Keratinocyte (primary cell): ENCODE measurements around the gene FASTKD3. TPM values are rescaled to one million over a fixed set of nuclear protein-coding genes. Genes with fewer than 3 reads are reported as not detected.

ENCODE experiments used
- DNase-seq: peaks from one replicate; pipeline ENCODE4 v3.0.0-alpha.2; 2011; ENCODE audit warnings: low read depth, missing footprints, low spot score
- FAIRE-seq: peaks from 2 replicates; lab custom pipeline; 2011; peaks lifted over from hg19 to GRCh38; lab: Jason Lieb, UNC
- H2AFZ ChIP-seq: 2 replicates; pipeline ENCODE4 v1.6.0; 2012; ENCODE audit warnings: low read length, control low read depth, inconsistent platforms; ENCODE audit not compliant: control insufficient read depth
- H3K27ac ChIP-seq: 2 replicates; pipeline ENCODE4 v1.5.1; 2011; ENCODE audit warnings: low read length; ENCODE audit not compliant: control insufficient read depth, insufficient read depth
- H3K27me3 ChIP-seq: 3 replicates; pipeline ENCODE4 v1.6.0; 2011; ENCODE audit warnings: low read length; ENCODE audit not compliant: control insufficient read depth, insufficient read depth; ENCODE audit errors: extremely low read depth
- H3K36me3 ChIP-seq, 2 experiments: 2 replicates in 1 of 2; 3 replicates in 1 of 2; pipeline ENCODE4 v1.5.1; 2011; ENCODE audit warnings: low read length in 2 of 2, mild to moderate bottlenecking in 1 of 2; ENCODE audit not compliant: control insufficient read depth in 2 of 2, insufficient read depth in 2 of 2; ENCODE audit errors: extremely low read depth in 1 of 2
- H3K4me1 ChIP-seq: 3 replicates; pipeline ENCODE4 v1.5.1; 2011; ENCODE audit warnings: low read length; ENCODE audit not compliant: control insufficient read depth, insufficient read depth; ENCODE audit errors: extremely low read depth
- H3K4me2 ChIP-seq: 3 replicates; pipeline ENCODE4 v1.6.0; 2011; ENCODE audit warnings: low read depth, low read length; ENCODE audit not compliant: control insufficient read depth, insufficient read depth; ENCODE audit errors: extremely low read depth
- H3K4me3 ChIP-seq, 3 experiments: fragments of 200-600 bp in 1 of 3; sonication (generic) in 1 of 3; 2 replicates in 2 of 3; 3 replicates in 1 of 3; pipeline ENCODE4 v1.5.1; 2011 to 2016; ENCODE audit warnings: low read length in 3 of 3, mild to moderate bottlenecking in 3 of 3, control low read depth in 2 of 3, inconsistent platforms in 1 of 3, low read depth in 1 of 3, mixed read lengths in 1 of 3, mixed run types in 1 of 3, moderate library complexity in 1 of 3; ENCODE audit not compliant: control insufficient read depth in 2 of 3, insufficient read depth in 2 of 3; ENCODE audit errors: extremely low read depth in 1 of 3
- H3K79me2 ChIP-seq: 2 replicates; pipeline ENCODE4 v1.6.0; 2012; ENCODE audit warnings: low read length; ENCODE audit not compliant: control insufficient read depth, insufficient read depth
- H3K9ac ChIP-seq: 3 replicates; pipeline ENCODE4 v1.6.0; 2011; ENCODE audit warnings: low read length; ENCODE audit not compliant: control insufficient read depth, insufficient read depth; ENCODE audit errors: extremely low read depth
- H3K9me1 ChIP-seq: 3 replicates; pipeline ENCODE4 v1.6.0; 2011; ENCODE audit warnings: low read length; ENCODE audit not compliant: control insufficient read depth, insufficient read depth; ENCODE audit errors: extremely low read depth
- H3K9me3 ChIP-seq: 2 replicates; pipeline ENCODE4 v1.5.1; 2012; ENCODE audit warnings: low read depth, low read length; ENCODE audit not compliant: control insufficient read depth
- H4K20me1 ChIP-seq: 3 replicates; pipeline ENCODE4 v1.6.0; 2011; ENCODE audit warnings: low read length; ENCODE audit not compliant: control insufficient read depth, insufficient read depth; ENCODE audit errors: extremely low read depth
- CTCF ChIP-seq, 3 experiments: IDR thresholded peaks in 1 of 3; conservative IDR thresholded peaks in 1 of 3; optimal IDR thresholded peaks in 1 of 3; 2 replicates in 2 of 3; 3 replicates in 1 of 3; pipeline versions ENCODE3 to v1.5.1; 2011; ENCODE audit warnings: low read length in 3 of 3, mild to moderate bottlenecking in 3 of 3, moderate library complexity in 2 of 3, control low read depth in 1 of 3, inconsistent platforms in 1 of 3; ENCODE audit not compliant: insufficient read depth in 2 of 3; ENCODE audit errors: extremely low read depth in 1 of 3
- EZH2 ChIP-seq: IDR thresholded peaks from one replicate; pipeline ENCODE4 v1.6.1; 2012; ENCODE audit warnings: inconsistent platforms, mild to moderate bottlenecking, low read length, moderate library complexity
- dilution Hi-C: fragments of 300-500 bp; cut with MboI; formaldehyde crosslinking; loops from one replicate; pipeline ENCODE4 v1.7.0; 2020; ENCODE audit warnings: low sequenced_read_pairs; ENCODE audit not compliant: extremely low pct_ligation_motif_present
- polyA plus RNA-seq, 5 experiments: library from polyadenylated mRNA; depleted of rRNA in 3 of 5; stranded (reverse) in 3 of 5; stranded (forward) in 1 of 5; unstranded in 1 of 5; fragments of >200 nt; gene quantifications; 1 replicate in 1 of 5; 2 replicates in 3 of 5; 3 replicates in 1 of 5; pipeline versions ENCODE4 v1.2.1 to v1.2.3, GENCODE V29; 2011 to 2012; ENCODE audit warnings: missing spikeins in 2 of 5, low read depth in 1 of 5, low replicate concordance in 1 of 5

FASTKD3 gene
- polyA plus RNA-seq, 1 donor (not counting 4 experiments of a cell fraction or from before 2014, with no cell fraction given) = 13.8 TPM

GRCh38 chr5:7844901-7845300, 23.9 kb downstream of the FASTKD3 start:
- Histone ChIP-seq H3K79me2 (no peaks in the 10 kb centered on the region), H3K36me3 (no peaks in the 10 kb centered on the region), H4K20me1 (no peaks in the 10 kb centered on the region), H3K4me2 (no peak overlapping the region), H3K27me3 (peaks cover 11% of the 10 kb centered on the region), H3K27ac (no peak overlapping the region), H3K9me3 (no peaks in the 10 kb centered on the region), H3K9ac (no peak overlapping the region), H3K4me1 (no peaks in the 10 kb centered on the region), H3K4me3 (no peak overlapping the region), H2AFZ (no peak overlapping the region), H3K9me1 (no peaks in the 10 kb centered on the region)
- no peak for DNase-seq
- dilution Hi-C loops = no loop called here
- no peak for FAIRE-seq
- TF ChIP-seq EZH2 = no peak
- TF ChIP-seq CTCF (optimal IDR thresholded peaks at IDR 0.05 in 1 of 3, IDR thresholded peaks at IDR 0.05 in 1 of 3, conservative IDR thresholded peaks at IDR 0.05 in 1 of 3; ENCODE audit: extremely low read depth in 1 of 3, insufficient read depth in 2 of 3, low read length in 3 of 3) = no peak

GRCh38 chr5:7842531-7842930, 26.3 kb downstream of the FASTKD3 start:
- H4K20me1 ChIP-seq = no peaks in the 10 kb centered on the region
- dilution Hi-C loops = no loop called here
- no peak overlapping the region for H3K9ac ChIP-seq
- no peak overlapping the region for H3K4me3 ChIP-seq
- no peak overlapping the region for H3K4me2 ChIP-seq
- no peak overlapping the region for H3K27ac ChIP-seq
- H3K4me1 ChIP-seq = no peaks in the 10 kb centered on the region
- no peak for FAIRE-seq
- H3K9me3 ChIP-seq = no peaks in the 10 kb centered on the region
- TF ChIP-seq CTCF (optimal IDR thresholded peaks at IDR 0.05 in 1 of 3, IDR thresholded peaks at IDR 0.05 in 1 of 3, conservative IDR thresholded peaks at IDR 0.05 in 1 of 3; ENCODE audit: extremely low read depth in 1 of 3, insufficient read depth in 2 of 3, low read length in 3 of 3) = no peak
- TF ChIP-seq EZH2 = no peak
- H2AFZ ChIP-seq = no peak overlapping the region
- H3K79me2 ChIP-seq = no peaks in the 10 kb centered on the region
- DNase-seq = no peak
- H3K36me3 ChIP-seq = no peaks in the 10 kb centered on the region
- no peaks in the 10 kb centered on the region for H3K9me1 ChIP-seq
- H3K27me3 ChIP-seq = no peaks in the 10 kb centered on the region
